ENCODE measurements around the gene PCDHGA3.

GRCh38 chr5:141360685-141361084 is 17.1 kb downstream of the PCDHGA3 start:
- no peak for TF ChIP-seq FOXP2 (optimal IDR thresholded peaks at IDR 0.05; ENCODE audit: borderline replicate concordance, extremely low read depth, extremely low read length, insufficient read depth)
- TF ChIP-seq TAF1 (IDR thresholded peaks at IDR 0.05; ENCODE audit: borderline replicate concordance, insufficient read depth, low read length), result no peak
- TF ChIP-seq REST (IDR thresholded peaks at IDR 0.05; ENCODE audit: insufficient read depth in 1 of 2, low read depth in 2 of 2, low read length in 2 of 2), result no peak
- no peak for TF ChIP-seq POLR2AphosphoS5 (IDR thresholded peaks at IDR 0.05; ENCODE audit: low read depth, low read length)
